Lung (tissue), 12 donors: Measurements from ENCODE around the gene HOXB2. TPM values are rescaled to one million over a fixed set of nuclear protein-coding genes. Genes with fewer than 3 reads are reported as not detected.

Experiments
- ATAC-seq: fragments of 200-7000 bp; cut with Tn5 transposase; one replicate; pipeline ENCODE4 v1.9.1; 2020; ENCODE audit warnings: moderate number of reproducible peaks; ENCODE audit not compliant: insufficient read depth, low FRiP score
- DNase-seq, 3 donors: peaks; one replicate each; pipeline ENCODE4 v3.0.0-alpha.2; 2013 to 2017
- H3K27ac ChIP-seq, 2 donors: one replicate each; pipeline ENCODE4 v1.5.1; 2013; ENCODE audit warnings: mild to moderate bottlenecking in 2 of 2, moderate library complexity in 2 of 2, control low read depth in 1 of 2, inconsistent platforms in 1 of 2, low read depth in 1 of 2, low read length in 1 of 2
- H3K27me3 ChIP-seq, 3 donors: one replicate each; pipeline ENCODE4 v1.5.1; 2013; ENCODE audit warnings: low read length in 2 of 3; ENCODE audit not compliant: control insufficient read depth in 3 of 3, insufficient read depth in 3 of 3
- H3K36me3 ChIP-seq, 4 donors: one replicate each; pipeline ENCODE4 v1.5.1; 2013; ENCODE audit warnings: low read length in 4 of 4, mild to moderate bottlenecking in 1 of 4, moderate library complexity in 1 of 4; ENCODE audit not compliant: control insufficient read depth in 4 of 4, insufficient read depth in 4 of 4
- H3K4me1 ChIP-seq, 5 donors: one replicate each; pipeline ENCODE4 v1.5.1; 2013; ENCODE audit warnings: low read length in 5 of 5, mild to moderate bottlenecking in 2 of 5, moderate library complexity in 1 of 5; ENCODE audit not compliant: control insufficient read depth in 5 of 5, insufficient read depth in 5 of 5
- H3K4me3 ChIP-seq: one replicate; pipeline ENCODE4 v1.5.1; 2013; ENCODE audit warnings: mild to moderate bottlenecking, control low read depth, moderate library complexity
- H3K9ac ChIP-seq, 2 donors: one replicate each; pipeline ENCODE4 v1.5.1; 2013; ENCODE audit warnings: low read length in 2 of 2, control low read depth in 1 of 2; ENCODE audit not compliant: insufficient read depth in 1 of 2
- H3K9me3 ChIP-seq, 4 donors: one replicate each; pipeline ENCODE4 v1.5.1; 2013; ENCODE audit warnings: low read length in 3 of 4, mild to moderate bottlenecking in 1 of 4, moderate library complexity in 1 of 4; ENCODE audit not compliant: control insufficient read depth in 4 of 4, insufficient read depth in 3 of 4
- WGBS, 2 donors: extraction: QIAGEN DNeasy Blood & Tissue Kit; methylation state at CpG; one replicate each; pipeline ENCODE4 v1.1.7; 2013; 5-methylcytosine and 5-hydroxymethylcytosine counted together
- polyA plus RNA-seq, 2 donors: library from polyadenylated mRNA; stranded (reverse); fragments of 200-250 nt; gene quantifications; one replicate each; pipeline ENCODE4 v1.2.1, GENCODE V29; 2013
- total RNA-seq, 2 donors: library from RNA; depleted of rRNA in 1 of 2; stranded (reverse); fragments of >200 nt in 1 of 2; gene quantifications; one replicate each; pipeline ENCODE4 v1.2.1, GENCODE V29; 2014 to 2021
- TF ChIP-seq, protein P1 (sequence below): IDR thresholded peaks from 2 replicates; pipeline ENCODE4 v1.5.1; 2012; ENCODE audit warnings: mild to moderate bottlenecking; ENCODE audit errors: control extremely low read depth, extremely low read depth
- donor health status: control.
- donor health status: control.
- donor health status: Bipolar disorder and iron deficiency.
- donor health status: healthy.
- donor health status: DM: yes; HTN: yes; CAD: no.

Gene HOXB2
- total and polyA plus RNA-seq, 4 donors, result 4.1 to 13.9 (median 7.3) TPM

DNA sequence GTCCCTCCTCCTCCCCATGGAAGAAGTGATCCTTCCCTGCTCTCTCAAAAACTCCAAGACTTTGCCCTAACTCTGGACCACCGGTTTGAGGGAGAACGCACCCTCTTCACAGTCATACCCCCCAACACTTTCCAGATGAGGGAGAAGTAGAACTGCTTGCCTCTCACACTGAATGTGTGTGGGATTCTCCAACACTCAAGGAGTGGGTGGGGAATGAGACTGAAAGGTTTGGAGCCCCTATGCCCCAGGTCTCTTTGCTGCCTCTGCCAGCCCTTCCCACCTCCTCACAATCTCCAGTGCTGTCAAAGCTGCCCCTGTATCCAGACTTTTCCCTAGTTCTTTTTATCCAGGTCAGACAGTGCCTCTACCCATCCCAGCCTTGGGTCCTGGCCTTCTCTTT is 21.8 kb upstream of the HOXB2 start:
- H3K27ac ChIP-seq, result no peak overlapping the region
- H3K9ac ChIP-seq, result peak overlapping the region in 1 of 2 donors; percentile 96
- WGBS, 2 donors, result 47 to 48% methylated on average over 2 of the region's 2 CpGs
- H3K36me3 ChIP-seq, result peaks cover 0 to 19% (median 4%) of the 10 kb centered on the region in 4 donors
- H3K27me3 ChIP-seq, result peaks cover 4 to 64% (median 4%) of the 10 kb centered on the region in 3 donors
- ATAC-seq (no peak), DNase-seq (no peak)
- TF ChIP-seq, protein P1, sequence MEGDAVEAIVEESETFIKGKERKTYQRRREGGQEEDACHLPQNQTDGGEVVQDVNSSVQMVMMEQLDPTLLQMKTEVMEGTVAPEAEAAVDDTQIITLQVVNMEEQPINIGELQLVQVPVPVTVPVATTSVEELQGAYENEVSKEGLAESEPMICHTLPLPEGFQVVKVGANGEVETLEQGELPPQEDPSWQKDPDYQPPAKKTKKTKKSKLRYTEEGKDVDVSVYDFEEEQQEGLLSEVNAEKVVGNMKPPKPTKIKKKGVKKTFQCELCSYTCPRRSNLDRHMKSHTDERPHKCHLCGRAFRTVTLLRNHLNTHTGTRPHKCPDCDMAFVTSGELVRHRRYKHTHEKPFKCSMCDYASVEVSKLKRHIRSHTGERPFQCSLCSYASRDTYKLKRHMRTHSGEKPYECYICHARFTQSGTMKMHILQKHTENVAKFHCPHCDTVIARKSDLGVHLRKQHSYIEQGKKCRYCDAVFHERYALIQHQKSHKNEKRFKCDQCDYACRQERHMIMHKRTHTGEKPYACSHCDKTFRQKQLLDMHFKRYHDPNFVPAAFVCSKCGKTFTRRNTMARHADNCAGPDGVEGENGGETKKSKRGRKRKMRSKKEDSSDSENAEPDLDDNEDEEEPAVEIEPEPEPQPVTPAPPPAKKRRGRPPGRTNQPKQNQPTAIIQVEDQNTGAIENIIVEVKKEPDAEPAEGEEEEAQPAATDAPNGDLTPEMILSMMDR, result no peak
- no peak overlapping the region for H3K4me3 ChIP-seq
- H3K9me3 ChIP-seq, result peaks cover 0 to 3% (median 0%) of the 10 kb centered on the region in 4 donors
- peaks cover 0 to 83% (median 21%) of the 10 kb centered on the region in 5 donors for H3K4me1 ChIP-seq

- ATAC-seq (no peak), DNase-seq (peak in 1 of 3 donors; percentile 82)
- Histone ChIP-seq H3K9ac (peak overlapping the region; percentile 31 to 96), H3K36me3 (peaks cover 0 to 24% (median 5%) of the 10 kb centered on the region in 4 donors), H3K27me3 (peaks cover 4 to 64% (median 4%) of the 10 kb centered on the region in 3 donors), H3K9me3 (peaks cover 0 to 3% (median 0%) of the 10 kb centered on the region in 4 donors), H3K4me1 (peaks cover 0 to 83% (median 21%) of the 10 kb centered on the region in 5 donors), H3K27ac (no peak overlapping the region), H3K4me3 (no peak overlapping the region)
- TF ChIP-seq, protein P1, result no peak
- WGBS, 2 donors, result 57 to 72% methylated on average over 4 of the region's 4 CpGs
Observed at GRCh38 chr17:48565925-48566710, 21.2 kb upstream of the HOXB2 start.

DNA sequence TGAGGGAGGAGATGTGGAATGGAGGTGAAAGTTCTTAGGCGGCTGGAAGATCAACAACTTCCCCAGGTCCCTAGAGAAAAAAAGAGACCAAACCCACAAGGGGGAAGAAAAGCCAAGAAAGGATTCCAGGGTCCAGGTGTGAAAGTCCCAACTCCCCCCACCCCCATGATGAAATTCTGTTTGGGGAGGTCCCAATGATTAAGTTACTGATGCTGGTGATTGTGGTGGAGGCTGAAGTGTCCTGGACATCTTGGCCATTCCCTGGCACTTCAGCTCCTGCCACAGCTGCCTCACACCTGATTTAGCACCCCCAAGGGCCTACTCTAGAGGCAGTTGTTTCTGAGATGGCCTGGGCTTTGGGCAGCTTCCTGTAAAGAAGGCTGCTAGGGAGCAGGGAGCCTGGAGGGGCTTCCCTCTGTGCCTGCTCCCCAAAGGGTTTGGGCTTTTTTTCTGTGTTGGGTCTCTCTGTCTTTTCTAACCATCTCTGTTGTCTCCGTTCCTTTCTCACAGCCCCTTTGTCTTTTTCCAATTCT is 20.2 kb upstream of the HOXB2 start:
- Histone ChIP-seq H3K27me3 (peaks cover 4 to 61% (median 4%) of the 10 kb centered on the region in 3 donors), H3K36me3 (peaks cover 0 to 21% (median 5%) of the 10 kb centered on the region in 4 donors), H3K4me1 (peaks cover 0 to 83% (median 21%) of the 10 kb centered on the region in 5 donors), H3K27ac (peak overlapping the region in 1 of 2 donors; percentile 76), H3K9ac (peak overlapping the region; percentile 39 to 96), H3K4me3 (no peak overlapping the region), H3K9me3 (peaks cover 0 to 3% (median 0%) of the 10 kb centered on the region in 4 donors)
- DNase-seq (peak in 1 of 3 donors; percentile 51), ATAC-seq (no peak)
- TF ChIP-seq, protein P1, result no peak
- 62 to 67% methylated on average over 2 of the region's 2 CpGs for WGBS, 2 donors
